HCT116 (cell line): Measurements from ENCODE around the gene GALNT2. TPM values are rescaled to one million over a fixed set of nuclear protein-coding genes. Genes with fewer than 3 reads are reported as not detected.

Experiments
- ATAC-seq: fragments of 200-7000 bp; cut with Tn5 transposase; 2 replicates; pipeline ENCODE4 v1.9.1; 2020; ENCODE audit warnings: mild to moderate bottlenecking, moderate library complexity
- BruUV-seq: library from RNA; stranded (reverse); fragments of 400-500 nt; replicated peaks from 2 replicates; lab custom pipeline; 2021; lab: Mats Ljungman, UMichigan
- CTCF ChIA-PET: fragments of 300-600 bp; sonication (Branson Sonifier 250); formaldehyde crosslinking; loops from one replicate; lab custom pipeline; 2021; ENCODE audit warnings: antibody characterized with exemption; lab: Charles Lee
- POLR2A ChIA-PET: fragments of 300-600, 350-600 bp; sonication (Branson Sonifier 250); formaldehyde crosslinking; loops from one replicate; lab custom pipeline; 2021; ENCODE audit warnings: antibody characterized with exemption; lab: Charles Lee
- RAD21 ChIA-PET, 2 experiments: fragments of 300-600 bp; sonication (Branson Sonifier 250); formaldehyde crosslinking; loops; one replicate each; lab custom pipeline; 2023; ENCODE audit warnings: low total read pairs in 2 of 2; ENCODE audit not compliant: uncharacterized antibody in 2 of 2, unreplicated experiment in 2 of 2, low non-redundant PET in 1 of 2; lab: Charles Lee
- DNase-seq: peaks from one replicate; pipeline ENCODE4 v3.0.0-alpha.2; 2010; ENCODE audit warnings: low read depth, low spot score
- H2AFZ ChIP-seq: fragments of 200-600 bp; shearing (Covaris generic), sonication (generic); 2 replicates; pipeline ENCODE4 v1.6.1; 2017; ENCODE audit warnings: low read depth, mixed run types, mixed read lengths, antibody characterized with exemption, low read length; ENCODE audit not compliant: poor library complexity, severe bottlenecking
- H3K27ac ChIP-seq: 2 replicates; pipeline ENCODE4 v1.5.1; 2012; ENCODE audit warnings: low read depth, low read length
- H3K27me3 ChIP-seq: fragments of 200-600 bp; sonication (generic); 2 replicates; pipeline ENCODE4 v1.6.1; 2016; ENCODE audit warnings: mixed run types, low read length, mixed read lengths; ENCODE audit not compliant: insufficient read depth
- H3K36me3 ChIP-seq, 2 experiments: fragments of 200-500 bp in 1 of 2; fragments of 200-600 bp in 1 of 2; sonication (Bioruptor generic) in 1 of 2; sonication (generic) in 1 of 2; 2 replicates each; pipeline versions ENCODE4 v1.5.1 to v1.6.1; 2014 to 2016; ENCODE audit warnings: low read length in 2 of 2, inconsistent platforms in 1 of 2, mixed read lengths in 1 of 2, mixed run types in 1 of 2; ENCODE audit not compliant: insufficient read depth in 2 of 2, control insufficient read depth in 1 of 2
- H3K4me1 ChIP-seq, 2 experiments: fragments of 200-600 bp in 1 of 2; sonication (generic) in 1 of 2; 2 replicates each; pipeline versions ENCODE4 v1.5.1 to v1.6.1; 2012 to 2017; ENCODE audit warnings: low read length in 2 of 2, inconsistent platforms in 1 of 2, mild to moderate bottlenecking in 1 of 2, mixed read lengths in 1 of 2, mixed run types in 1 of 2, moderate library complexity in 1 of 2; ENCODE audit not compliant: insufficient read depth in 2 of 2, control insufficient read depth in 1 of 2
- H3K4me2 ChIP-seq: fragments of 200-600 bp; sonication (generic); 2 replicates; pipeline ENCODE4 v1.6.1; 2017; ENCODE audit warnings: mixed run types, low read length, mixed read lengths
- H3K4me3 ChIP-seq, 2 experiments: fragments of 200-600 bp in 1 of 2; sonication (generic) in 1 of 2; replicated peaks in 1 of 2; 2 replicates each; pipeline ENCODE4 v1.5.1; 2011 to 2016; ENCODE audit warnings: low read length in 2 of 2, control low read depth in 1 of 2, low read depth in 1 of 2, mild to moderate bottlenecking in 1 of 2, mixed read lengths in 1 of 2, mixed run types in 1 of 2
- H3K79me2 ChIP-seq: fragments of 200-600 bp; sonication (generic); 2 replicates; pipeline ENCODE4 v1.6.1; 2017; ENCODE audit warnings: mild to moderate bottlenecking, mixed run types, low read length, moderate library complexity, mixed read lengths; ENCODE audit not compliant: insufficient read depth
- H3K9ac ChIP-seq: fragments of 200-600 bp; sonication (generic); 2 replicates; pipeline ENCODE4 v1.6.1; 2016; ENCODE audit warnings: low read length, mixed read lengths
- H3K9me2 ChIP-seq: fragments of 200-600 bp; sonication (generic), shearing (Covaris generic); 2 replicates; pipeline ENCODE4 v1.6.1; 2017; ENCODE audit warnings: mixed run types, mild to moderate bottlenecking, moderate library complexity; ENCODE audit not compliant: insufficient read depth
- H3K9me3 ChIP-seq, 2 experiments: fragments of 200-500 bp in 1 of 2; fragments of 200-600 bp in 1 of 2; sonication (Bioruptor generic) in 1 of 2; sonication (generic) in 1 of 2; 2 replicates each; pipeline ENCODE4 v1.6.1; 2014 to 2017; ENCODE audit warnings: low read length in 2 of 2, mixed read lengths in 2 of 2, inconsistent platforms in 1 of 2, low read depth in 1 of 2, mild to moderate bottlenecking in 1 of 2, mixed run types in 1 of 2, moderate library complexity in 1 of 2; ENCODE audit not compliant: control insufficient read depth in 1 of 2, insufficient read depth in 1 of 2
- H4K20me1 ChIP-seq: fragments of 200-600 bp; sonication (generic), shearing (Covaris generic); 2 replicates; pipeline ENCODE4 v1.6.1; 2017; ENCODE audit warnings: mixed run types, mild to moderate bottlenecking, moderate library complexity; ENCODE audit not compliant: insufficient read depth
- CBX3 ChIP-seq: IDR thresholded peaks from 2 replicates; pipeline ENCODE4 v1.6.1; 2012; ENCODE audit warnings: low read depth
- CEBPB ChIP-seq: IDR thresholded peaks from 2 replicates; pipeline ENCODE4 v1.6.1; 2012; ENCODE audit warnings: low read depth
- EGR1 ChIP-seq: IDR thresholded peaks from 2 replicates; pipeline ENCODE4 v1.6.1; 2012; ENCODE audit warnings: low read depth
- EZH2 ChIP-seq: fragments of 200-600 bp; sonication (generic); IDR thresholded peaks from 2 replicates; pipeline ENCODE4 v1.6.1; 2017; ENCODE audit warnings: antibody characterized with exemption, mixed run types
- EZH2phosphoT487 ChIP-seq: fragments of 200-600 bp; IDR thresholded peaks from 2 replicates; pipeline ENCODE4 v1.6.1; 2018; ENCODE audit warnings: antibody characterized with exemption, borderline replicate concordance
- JUND ChIP-seq: IDR thresholded peaks from 2 replicates; pipeline ENCODE4 v1.6.1; 2012
- POLR2AphosphoS5 ChIP-seq: IDR thresholded peaks from 2 replicates; pipeline ENCODE4 v1.6.1; 2011; ENCODE audit warnings: mild to moderate bottlenecking, low read depth, low read length, moderate library complexity
- REST ChIP-seq: IDR thresholded peaks from 2 replicates; pipeline ENCODE4 v1.6.1; 2012; ENCODE audit warnings: low read depth
- ZBTB33 ChIP-seq: IDR thresholded peaks from 2 replicates; pipeline ENCODE4 v1.6.1; 2011; ENCODE audit warnings: mild to moderate bottlenecking, low read length, moderate library complexity; ENCODE audit not compliant: insufficient replicate concordance; ENCODE audit errors: extremely low read depth
- intact Hi-C: fragments of 100-400 bp; cut with micrococcal nuclease; formaldehyde crosslinking; loops from 2 replicates; pipeline ENCODE4 v1.10.0; 2022
- total RNA-seq: library from RNA; stranded (reverse); gene quantifications from one replicate; pipeline ENCODE4 v1.2.1, GENCODE V29; 2021; ENCODE audit not compliant: unreplicated experiment

Gene GALNT2
- total RNA-seq, 1 experiment from 2014 or later: 40.8 TPM

GRCh38 chr1:230176326-230176725, 109.3 kb downstream of the GALNT2 start:
- H3K4me2 ChIP-seq: no peak overlapping the region
- ChIA-PET CTCF (interaction anchor here (1.1 kb wide), 1 partner anchor 55 kb away, joined by 3 read pairs; no protein-coding TSS in a partner anchor), RAD21 (no interaction called here), POLR2A (no interaction called here)
- DNase-seq (no peak), ATAC-seq (no peak)
- no peak for TF ChIP-seq EGR1
- no peak for TF ChIP-seq EZH2phosphoT487
- TF ChIP-seq CEBPB: no peak
- TF ChIP-seq EZH2: no peak
- no peak for TF ChIP-seq REST
- no peaks in the 10 kb centered on the region for H3K9me2 ChIP-seq
- H3K27ac ChIP-seq: no peak overlapping the region
- no peaks in the 10 kb centered on the region for H3K79me2 ChIP-seq
- no peak overlapping the region for H3K9ac ChIP-seq
- no peak overlapping the region for H2AFZ ChIP-seq
- no peak overlapping the region for H3K4me3 ChIP-seq
- no peaks in the 10 kb centered on the region for H3K27me3 ChIP-seq
- no peaks in the 10 kb centered on the region for H3K36me3 ChIP-seq
- no peaks in the 10 kb centered on the region for H3K9me3 ChIP-seq
- no peaks in the 10 kb centered on the region for H3K4me1 ChIP-seq
- no peaks in the 10 kb centered on the region for H4K20me1 ChIP-seq
- no TSS peak for BruUV-seq
- intact Hi-C loops: no loop called here

- no peaks in the 10 kb centered on the region for H3K79me2 ChIP-seq
- H3K9me2 ChIP-seq: no peaks in the 10 kb centered on the region
- no peak overlapping the region for H3K4me3 ChIP-seq
- POLR2A ChIA-PET: no interaction called here
- H3K9ac ChIP-seq: no peak overlapping the region
- DNase-seq (no peak), ATAC-seq (no peak)
- no peak overlapping the region for H3K4me2 ChIP-seq
- no peaks in the 10 kb centered on the region for H3K27me3 ChIP-seq
- CTCF ChIA-PET: interaction anchor here (1.1 kb wide), 1 partner anchor 56 kb away, joined by 3 read pairs; no protein-coding TSS in a partner anchor
- H3K27ac ChIP-seq: no peak overlapping the region
- H3K9me3 ChIP-seq: no peaks in the 10 kb centered on the region
- RAD21 ChIA-PET: no interaction called here
- intact Hi-C loops: no loop called here
- no peak for TF ChIP-seq JUND
- TF ChIP-seq ZBTB33: no peak
- no peak for TF ChIP-seq CBX3
- no peak for TF ChIP-seq POLR2AphosphoS5
- no peaks in the 10 kb centered on the region for H3K4me1 ChIP-seq
- no peak overlapping the region for H2AFZ ChIP-seq
- H4K20me1 ChIP-seq: no peaks in the 10 kb centered on the region
- no peaks in the 10 kb centered on the region for H3K36me3 ChIP-seq
- BruUV-seq: no TSS peak
Observed at GRCh38 chr1:230176871-230177411, 109.9 kb downstream of the GALNT2 start.
